IMR-90 (cell line): Measurements from ENCODE around the gene SCAMP4. TPM values are rescaled to one million over a fixed set of nuclear protein-coding genes. Genes with fewer than 3 reads are reported as not detected.

Experiments
- ATAC-seq: fragments of 200-7000 bp; cut with Tn5 transposase; 2 replicates; pipeline ENCODE4 v1.9.1; 2020; ENCODE audit warnings: low read depth, mild to moderate bottlenecking, moderate library complexity
- BruUV-seq: library from RNA; stranded (reverse); fragments of 400-500 nt; replicated peaks from 2 replicates; lab custom pipeline; 2021; lab: Mats Ljungman, UMichigan
- CTCF ChIA-PET: fragments of 300-600 bp; formaldehyde crosslinking; extraction: SDS; loops from one replicate; lab custom pipeline; 2021; ENCODE audit warnings: antibody characterized with exemption; lab: Yijun Ruan, JAX
- POLR2A ChIA-PET: fragments of 300-600 bp; sonication (Branson Sonifier 250); formaldehyde crosslinking; loops from one replicate; lab custom pipeline; 2022; ENCODE audit warnings: antibody characterized with exemption; ENCODE audit not compliant: unreplicated experiment; lab: Charles Lee
- DNase-seq: peaks from one replicate; pipeline ENCODE4 v3.0.0; 2013
- H2AFZ ChIP-seq: replicated peaks from 2 replicates; pipeline ENCODE3; 2013; ENCODE audit warnings: low read length, mild to moderate bottlenecking; ENCODE audit not compliant: poor library complexity
- H2AK5ac ChIP-seq: 2 replicates; pipeline ENCODE4 v1.6.1; 2013; ENCODE audit warnings: low read depth, low read length, inconsistent platforms
- H2AK9ac ChIP-seq: replicated peaks from 2 replicates; pipeline ENCODE3; 2013; ENCODE audit warnings: mild to moderate bottlenecking, low read depth, low read length, moderate library complexity; ENCODE audit not compliant: poor library complexity
- H2BK120ac ChIP-seq: 2 replicates; pipeline ENCODE4 v1.6.1; 2013; ENCODE audit warnings: low read depth, low read length, inconsistent platforms
- H2BK15ac ChIP-seq: 3 replicates; pipeline ENCODE4 v1.6.1; 2013; ENCODE audit warnings: low read depth, low read length, inconsistent platforms
- H2BK20ac ChIP-seq: 2 replicates; pipeline ENCODE4 v1.6.1; 2013; ENCODE audit warnings: low read depth, mild to moderate bottlenecking, inconsistent platforms, low read length, moderate library complexity
- H2BK5ac ChIP-seq: 2 replicates; pipeline ENCODE4 v1.6.1; 2013; ENCODE audit warnings: mild to moderate bottlenecking, low read depth, low read length, inconsistent platforms; ENCODE audit not compliant: poor library complexity, severe bottlenecking
- H3K14ac ChIP-seq: replicated peaks from 2 replicates; pipeline ENCODE4 v1.6.1; 2013; ENCODE audit warnings: low read depth, low read length, inconsistent platforms
- H3K18ac ChIP-seq: 2 replicates; pipeline ENCODE4 v1.6.1; 2013; ENCODE audit warnings: low read depth, low read length, control low read depth
- H3K23ac ChIP-seq: 2 replicates; pipeline ENCODE4 v1.6.1; 2013; ENCODE audit warnings: low read depth, low read length, inconsistent platforms
- H3K27ac ChIP-seq: 2 replicates; pipeline ENCODE4 v1.5.1; 2013; ENCODE audit warnings: mild to moderate bottlenecking, control low read depth, low read length; ENCODE audit not compliant: insufficient read depth
- H3K27me3 ChIP-seq: 2 replicates; pipeline ENCODE4 v1.6.1; 2013; ENCODE audit warnings: low read length; ENCODE audit not compliant: control insufficient read depth, insufficient read depth
- H3K36me3 ChIP-seq: 2 replicates; pipeline ENCODE4 v1.6.1; 2013; ENCODE audit warnings: low read length, mixed read lengths; ENCODE audit not compliant: control insufficient read depth, insufficient read depth
- H3K4ac ChIP-seq: 2 replicates; pipeline ENCODE4 v1.6.1; 2013; ENCODE audit warnings: low read depth, low read length, inconsistent platforms
- H3K4me1 ChIP-seq: 2 replicates; pipeline ENCODE4 v1.6.1; 2013; ENCODE audit warnings: low read length, mixed read lengths; ENCODE audit not compliant: control insufficient read depth, insufficient read depth
- H3K4me2 ChIP-seq: 2 replicates; pipeline ENCODE4 v1.6.1; 2013; ENCODE audit warnings: low read depth, mild to moderate bottlenecking, control low read depth, low read length, moderate library complexity
- H3K4me3 ChIP-seq: 2 replicates; pipeline ENCODE4 v1.5.1; 2013; ENCODE audit warnings: low read depth, mild to moderate bottlenecking, control low read depth, low read length, moderate library complexity; ENCODE audit not compliant: insufficient read depth
- H3K56ac ChIP-seq: 2 replicates; pipeline ENCODE4 v1.6.1; 2013; ENCODE audit warnings: low read length, inconsistent platforms; ENCODE audit not compliant: insufficient read depth; ENCODE audit errors: extremely low read depth
- H3K79me1 ChIP-seq, 2 experiments: 2 replicates each; pipeline ENCODE4 v1.6.1; 2013; ENCODE audit warnings: low read length in 2 of 2, inconsistent platforms in 1 of 2, low read depth in 1 of 2
- H3K9ac ChIP-seq: 2 replicates; pipeline ENCODE4 v1.6.1; 2013; ENCODE audit warnings: low read depth, low read length, control low read depth
- H3K9me1 ChIP-seq: 2 replicates; pipeline ENCODE4 v1.6.1; 2013; ENCODE audit warnings: low read length, inconsistent platforms; ENCODE audit not compliant: insufficient read depth
- H3K9me3 ChIP-seq: 2 replicates; pipeline ENCODE4 v1.6.1; 2013; ENCODE audit warnings: low read length; ENCODE audit not compliant: control insufficient read depth, insufficient read depth
- H4K20me1 ChIP-seq: 2 replicates; pipeline ENCODE4 v1.6.1; 2013; ENCODE audit warnings: low read length, inconsistent platforms; ENCODE audit not compliant: insufficient read depth
- H4K5ac ChIP-seq: 2 replicates; pipeline ENCODE4 v1.6.1; 2013; ENCODE audit warnings: mild to moderate bottlenecking, low read depth, low read length, control low read depth
- H4K8ac ChIP-seq, 2 experiments: 2 replicates each; pipeline ENCODE4 v1.6.1; 2013; ENCODE audit warnings: low read depth in 2 of 2, low read length in 2 of 2, control low read depth in 1 of 2, inconsistent platforms in 1 of 2
- H4K91ac ChIP-seq: 2 replicates; pipeline ENCODE4 v1.6.1; 2013; ENCODE audit warnings: low read depth, low read length, inconsistent platforms; ENCODE audit not compliant: insufficient read depth
- CEBPB ChIP-seq: IDR thresholded peaks from 2 replicates; pipeline ENCODE4 v1.6.1; 2012; ENCODE audit warnings: low read depth, low read length, improper control_type of control experiment
- CHD1 ChIP-seq: IDR thresholded peaks from 2 replicates; pipeline ENCODE4 v1.6.1; 2012; ENCODE audit warnings: low read depth, low read length, improper control_type of control experiment
- FOS ChIP-seq: fragments of 150-350 bp; IDR thresholded peaks from 2 replicates; pipeline ENCODE4 v1.6.1; 2016; ENCODE audit warnings: low read depth, low read length
- MAFK ChIP-seq: IDR thresholded peaks from 2 replicates; pipeline ENCODE4 v1.6.1; 2012; ENCODE audit warnings: low read depth, low read length, improper control_type of control experiment
- MAZ ChIP-seq: IDR thresholded peaks from 2 replicates; pipeline ENCODE4 v1.6.1; 2012; ENCODE audit warnings: low read depth, mild to moderate bottlenecking, low read length, improper control_type of control experiment, moderate library complexity, borderline replicate concordance
- MXI1 ChIP-seq: IDR thresholded peaks from 2 replicates; pipeline ENCODE4 v1.6.1; 2012; ENCODE audit warnings: low read depth, mild to moderate bottlenecking, low read length, moderate library complexity, borderline replicate concordance
- POLR2A ChIP-seq: IDR thresholded peaks from 2 replicates; pipeline ENCODE4 v1.6.1; 2012; ENCODE audit warnings: mild to moderate bottlenecking, low read depth, low read length
- RAD21 ChIP-seq: IDR thresholded peaks from 2 replicates; pipeline ENCODE4 v1.6.1; 2012; ENCODE audit warnings: low read length, improper control_type of control experiment
- SMC3 ChIP-seq: fragments of 150-350 bp; IDR thresholded peaks from 2 replicates; pipeline ENCODE4 v1.6.1; 2016; ENCODE audit warnings: low read depth, mild to moderate bottlenecking, antibody characterized with exemption, low read length, moderate library complexity
- WGBS, 2 experiments: methylation state at CpG; one replicate each; pipeline versions ENCODE4 v1.1.5 to v1.1.7; 2013; ENCODE audit warnings: missing lambda C conversion rate in 2 of 2; ENCODE audit not compliant: insufficient read length in 1 of 2; ENCODE audit errors: extremely low coverage in 2 of 2; 5-methylcytosine and 5-hydroxymethylcytosine counted together
- dilution Hi-C: fragments of 300-500 bp; cut with HindIII; formaldehyde crosslinking; loops from one replicate; pipeline ENCODE4 v1.14.3; 2018; ENCODE audit warnings: low sequenced_read_pairs; ENCODE audit not compliant: unreplicated experiment
- in situ Hi-C: fragments of 300-500 bp; cut with MboI; formaldehyde crosslinking; loops from 3 replicates; pipeline ENCODE4 v1.14.3; 2019; ENCODE audit warnings: low sequenced_read_pairs, inconsistent platforms, mixed read lengths
- intact Hi-C: fragments of 100-400 bp; cut with micrococcal nuclease; formaldehyde crosslinking; loops from 2 replicates; pipeline ENCODE4 v1.10.0; 2022
- polyA plus RNA-seq, 3 experiments: library from polyadenylated mRNA; depleted of rRNA; stranded (reverse); fragments of >200 nt; gene quantifications; 2 replicates each; pipeline ENCODE4 v1.2.3, GENCODE V29; 2012; ENCODE audit warnings: low replicate concordance in 1 of 3
- total RNA-seq: library from RNA; depleted of rRNA; stranded (reverse); fragments of >200 nt; gene quantifications from 2 replicates; pipeline ENCODE4 v1.2.3, GENCODE V29; 2012
- TF ChIP-seq, protein P1 (sequence below): conservative IDR thresholded peaks from 2 replicates; pipeline ENCODE4 v1.5.1; 2012; ENCODE audit warnings: mild to moderate bottlenecking, low read depth, low read length, improper control_type of control experiment

The SCAMP4 gene
- total and polyA plus RNA-seq, 2 of the 4 experiments (the other 2 are of a cell fraction), result 16.1 to 28.1 TPM

- Histone ChIP-seq H3K27me3 (no peaks in the 10 kb centered on the region), H3K9me3 (no peaks in the 10 kb centered on the region), H3K36me3 (peaks cover 58% of the 10 kb centered on the region), H3K9ac (no peak overlapping the region), H3K9me1 (no peaks in the 10 kb centered on the region), H3K4ac (no peak overlapping the region), H3K4me3 (no peak overlapping the region), H2AFZ (no peak overlapping the region), H3K4me1 (no peaks in the 10 kb centered on the region), H2AK9ac (no peak overlapping the region), H2BK120ac (no peak overlapping the region), H3K23ac (no peak overlapping the region), H4K20me1 (peaks cover 20% of the 10 kb centered on the region), H3K56ac (no peak overlapping the region), H3K14ac (no peak overlapping the region), H3K4me2 (no peak overlapping the region), H4K91ac (no peak overlapping the region), H4K8ac (no peak overlapping the region), H2AK5ac (no peak overlapping the region), H3K27ac (no peak overlapping the region), H3K18ac (no peak overlapping the region), H2BK20ac (no peak overlapping the region), H4K5ac (no peak overlapping the region), H2BK5ac (no peak overlapping the region), H3K79me1 (peaks cover 3 to 16% of the 10 kb centered on the region in 2 experiments; a peak in 2 of 4 replicates), H2BK15ac (no peak overlapping the region)
- no peak for TF ChIP-seq POLR2A
- TF ChIP-seq MAFK, result no peak
- no peak for TF ChIP-seq FOS
- TF ChIP-seq MAZ, result no peak
- TF ChIP-seq, protein P1, sequence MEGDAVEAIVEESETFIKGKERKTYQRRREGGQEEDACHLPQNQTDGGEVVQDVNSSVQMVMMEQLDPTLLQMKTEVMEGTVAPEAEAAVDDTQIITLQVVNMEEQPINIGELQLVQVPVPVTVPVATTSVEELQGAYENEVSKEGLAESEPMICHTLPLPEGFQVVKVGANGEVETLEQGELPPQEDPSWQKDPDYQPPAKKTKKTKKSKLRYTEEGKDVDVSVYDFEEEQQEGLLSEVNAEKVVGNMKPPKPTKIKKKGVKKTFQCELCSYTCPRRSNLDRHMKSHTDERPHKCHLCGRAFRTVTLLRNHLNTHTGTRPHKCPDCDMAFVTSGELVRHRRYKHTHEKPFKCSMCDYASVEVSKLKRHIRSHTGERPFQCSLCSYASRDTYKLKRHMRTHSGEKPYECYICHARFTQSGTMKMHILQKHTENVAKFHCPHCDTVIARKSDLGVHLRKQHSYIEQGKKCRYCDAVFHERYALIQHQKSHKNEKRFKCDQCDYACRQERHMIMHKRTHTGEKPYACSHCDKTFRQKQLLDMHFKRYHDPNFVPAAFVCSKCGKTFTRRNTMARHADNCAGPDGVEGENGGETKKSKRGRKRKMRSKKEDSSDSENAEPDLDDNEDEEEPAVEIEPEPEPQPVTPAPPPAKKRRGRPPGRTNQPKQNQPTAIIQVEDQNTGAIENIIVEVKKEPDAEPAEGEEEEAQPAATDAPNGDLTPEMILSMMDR, result no peak
- no peak for TF ChIP-seq CHD1
- TF ChIP-seq CEBPB, result no peak
- TF ChIP-seq SMC3, result no peak
- TF ChIP-seq MXI1, result no peak
- TF ChIP-seq RAD21, result no peak
- ATAC-seq, result no peak
- in situ Hi-C loops, result no loop called here
- intact Hi-C loops, result no loop called here
- no TSS peak for BruUV-seq
- DNase-seq, result no peak
- POLR2A ChIA-PET, result no interaction called here
- WGBS, 2 experiments, result 97% methylated on average over 20 of the region's 28 CpGs; no CpG with 5 or more reads in 1 of the 2 experiments
- CTCF ChIA-PET, result no interaction called here
- dilution Hi-C loops, result no loop called here
These were observed 13.8 kb downstream of the SCAMP4 start for GRCh38 chr19:1918975-1919374.
